ENCODE data around the gene NAT14. TPM values are rescaled to one million over a fixed set of nuclear protein-coding genes. Genes with fewer than 3 reads are reported as not detected.

Gene NAT14
- total RNA-seq = 12.7 and 16.3 TPM in 2 replicates

GRCh38 chr19:55484593-55485438 lies at the start of gene NAT14:
TSS of gene NAT14 (plus strand) at chr19:55485188. CDS start at chr19:55485709, 521 bp downstream.

GRCh38 chr19:55443045-55443823 lies 41.8 kb upstream of the NAT14 start, which contains the start of gene SHISA7:
TSS of gene SHISA7 (minus strand) at chr19:55443300. CDS start at chr19:55442863, 437 bp downstream.

GRCh38 chr19:55461259-55461973 lies 23.6 kb upstream of the NAT14 start, which contains the start of gene ISOC2:
TSS of gene ISOC2 (minus strand) at chr19:55461642. CDS start at chr19:55456486, 5,156 bp downstream.

GRCh38 chr19:55464662-55465054 lies 20.3 kb upstream of the NAT14 start, which contains the start of gene C19orf85:
TSS of gene C19orf85 (minus strand) at chr19:55464751. CDS start at chr19:55464554, 197 bp downstream.

GRCh38 chr19:55476100-55476775 lies 8.8 kb upstream of the NAT14 start, which contains the start of gene ZNF628:
TSS of gene ZNF628 (plus strand) at chr19:55476617. CDS start at chr19:55479911, 3,294 bp downstream.

GRCh38 chr19:55487924-55488687 lies 3.1 kb downstream of the NAT14 start, which contains the start of gene SSC5D:
TSS of gene SSC5D (plus strand) at chr19:55488436. CDS start at chr19:55488590, 154 bp downstream.

Other genes starting within 250 kb of the NAT14 start
- gene PPP6R1, start 226.2 kb upstream of the NAT14 start, total RNA-seq = 33.8 and 38.8 TPM in 2 replicates
- gene HSPBP1, start 205.1 kb upstream of the NAT14 start, total RNA-seq = 41.6 and 79.3 TPM in 2 replicates
- gene BRSK1, start 201.2 kb upstream of the NAT14 start, total RNA-seq = 1.7 and 2.3 TPM in 2 replicates
- not detected in 2 replicates for gene TMEM150B, start 159.8 kb upstream of the NAT14 start, total RNA-seq
- 6.9 and 11.9 TPM in 2 replicates for gene KMT5C, start 145.3 kb upstream of the NAT14 start, total RNA-seq
- 0.42 and 0.55 TPM in 2 replicates for gene COX6B2, start 130.5 kb upstream of the NAT14 start, total RNA-seq
- gene GARIN5B, start 121.9 kb upstream of the NAT14 start, total RNA-seq = not detected in 2 replicates
- 2.9 and 7.0 TPM in 2 replicates for gene IL11, start 114.7 kb upstream of the NAT14 start, total RNA-seq
- not detected in 2 replicates for gene TMEM190, start 108.4 kb upstream of the NAT14 start, total RNA-seq
- gene TMEM238, start 100.9 kb upstream of the NAT14 start, total RNA-seq = 11.9 and 16.4 TPM in 2 replicates
- 297 and 300 TPM in 2 replicates for gene RPL28, start 99.3 kb upstream of the NAT14 start, total RNA-seq
- 107 and 271 TPM in 2 replicates for gene UBE2S, start 77.4 kb upstream of the NAT14 start, total RNA-seq
- gene SHISA7, start 41.9 kb upstream of the NAT14 start, total RNA-seq = not detected in 2 replicates
- gene ISOC2, start 23.5 kb upstream of the NAT14 start, total RNA-seq = 132 and 147 TPM in 2 replicates
- gene C19orf85, start 20.4 kb upstream of the NAT14 start, total RNA-seq = not detected in 2 replicates
- 8.6 and 15.3 TPM in 2 replicates for gene ZNF628, start 8.6 kb upstream of the NAT14 start, total RNA-seq
- gene SSC5D, start 3.2 kb downstream of the NAT14 start, total RNA-seq = 0.31 TPM in 1 of 2 replicates, not detected in the other
- gene SBK2, start 51.9 kb downstream of the NAT14 start, total RNA-seq = not detected in 2 replicates
- gene SBK3, start 60.4 kb downstream of the NAT14 start, total RNA-seq = not detected in 2 replicates
- 4.7 and 6.6 TPM in 2 replicates for gene ZNF579, start 95.7 kb downstream of the NAT14 start, total RNA-seq
- gene FIZ1, start 114.3 kb downstream of the NAT14 start, total RNA-seq = 6.9 and 7.9 TPM in 2 replicates
- 20.2 and 24.9 TPM in 2 replicates for gene ZNF524, start 115.1 kb downstream of the NAT14 start, total RNA-seq
- 2.7 and 3.7 TPM in 2 replicates for gene ZNF865, start 120.5 kb downstream of the NAT14 start, total RNA-seq
- 2.3 and 3.2 TPM in 2 replicates for gene ZNF784, start 139.4 kb downstream of the NAT14 start, total RNA-seq
- 8.0 and 8.3 TPM in 2 replicates for gene ZNF580, start 155.8 kb downstream of the NAT14 start, total RNA-seq
- 20.5 and 40.1 TPM in 2 replicates for gene ZNF581, start 158.5 kb downstream of the NAT14 start, total RNA-seq
- gene CCDC106, start 163.0 kb downstream of the NAT14 start, total RNA-seq = 7.1 and 7.3 TPM in 2 replicates
- 96.4 and 163 TPM in 2 replicates for gene U2AF2, start 169.8 kb downstream of the NAT14 start, total RNA-seq
- gene EPN1, start 190.0 kb downstream of the NAT14 start, total RNA-seq = 107 and 117 TPM in 2 replicates